ENCODE results near the gene LEF1.

The LEF1 gene

GRCh38 chr4:108126806-108127205, 41.9 kb downstream of the LEF1 start:
- no peak for DNase-seq (ENCODE audit: low spot score)
- TF ChIP-seq CTCF (IDR thresholded peaks at IDR 0.05): no peak
- Histone ChIP-seq H3K4me3 (no peak overlapping the region), H3K27ac (no peak overlapping the region)

GRCh38 chr4:108120789-108121188, 47.9 kb downstream of the LEF1 start:
- no peak overlapping the region for H3K4me3 ChIP-seq
- no peak overlapping the region for H3K27ac ChIP-seq
- no peak for TF ChIP-seq CTCF (IDR thresholded peaks at IDR 0.05)
- no peak for DNase-seq (ENCODE audit: low spot score)

GRCh38 chr4:108119199-108119800, 49.4 kb downstream of the LEF1 start:
- DNase-seq (ENCODE audit: low spot score): no peak
- Histone ChIP-seq H3K4me3 (no peak overlapping the region), H3K27ac (no peak overlapping the region)
- TF ChIP-seq CTCF (IDR thresholded peaks at IDR 0.05): no peak

GRCh38 chr4:108118505-108118904, 50.2 kb downstream of the LEF1 start:
- Histone ChIP-seq H3K4me3 (no peak overlapping the region), H3K27ac (no peak overlapping the region)
- no peak for DNase-seq (ENCODE audit: low spot score)
- no peak for TF ChIP-seq CTCF (IDR thresholded peaks at IDR 0.05)

- Histone ChIP-seq H3K27ac (no peak overlapping the region), H3K4me3 (no peak overlapping the region)
- no peak for DNase-seq (ENCODE audit: low spot score)
- no peak for TF ChIP-seq CTCF (IDR thresholded peaks at IDR 0.05)
These were observed 51.1 kb downstream of the LEF1 start for GRCh38 chr4:108117418-108118182.

GRCh38 chr4:108116423-108117168, 52.1 kb downstream of the LEF1 start:
- no peak for TF ChIP-seq CTCF (IDR thresholded peaks at IDR 0.05)
- no peak overlapping the region for H3K27ac ChIP-seq
- DNase-seq (ENCODE audit: low spot score): no peak
- no peak overlapping the region for H3K4me3 ChIP-seq

Data from coronary artery (tissue), 2 donors.